Thyroid gland (tissue), 4 donors: ENCODE data around the gene UBL4B.

Experiments used
- CTCF ChIP-seq, 6 experiments: fragments of 200-600 bp in 3 of 6; fragments of 450-650 bp in 3 of 6; sonication (generic) in 3 of 6; IDR thresholded peaks; one replicate each; pipeline ENCODE4 v1.5.1; 2016 to 2019; ENCODE audit warnings: antibody characterized with exemption in 6 of 6, mild to moderate bottlenecking in 2 of 6, inconsistent platforms in 1 of 6, moderate library complexity in 1 of 6
- POLR2A ChIP-seq, 2 donors: fragments of 450-650 bp; IDR thresholded peaks; one replicate each; pipeline ENCODE4 v1.6.1; 2017; ENCODE audit warnings: antibody characterized with exemption in 2 of 2, mild to moderate bottlenecking in 2 of 2, moderate library complexity in 1 of 2

GRCh38 chr1:110144366-110144765 is 32.1 kb downstream of the UBL4B start:
- no peak for TF ChIP-seq POLR2A (IDR thresholded peaks at IDR 0.05)
- TF ChIP-seq CTCF (IDR thresholded peaks at IDR 0.05) = no peak
